ENCODE measurements around the gene PTPRS. TPM values are rescaled to one million over a fixed set of nuclear protein-coding genes. Genes with fewer than 3 reads are reported as not detected.

Gene PTPRS
- total RNA-seq, 1 donor = 123 TPM

GRCh38 chr19:5361407-5361806 lies 20.8 kb upstream of the PTPRS start:
- no peak for DNase-seq (ENCODE audit: low read depth)
- H3K4me3 ChIP-seq (ENCODE audit: low read depth, low read length) = no peak overlapping the region
- no peak for TF ChIP-seq CTCF (IDR thresholded peaks at IDR 0.05; ENCODE audit: insufficient read depth, low read depth, low read length)

GRCh38 chr19:5360003-5360780 lies 19.6 kb upstream of the PTPRS start:
- no peak overlapping the region for H3K4me3 ChIP-seq (ENCODE audit: low read depth, low read length)
- no peak for DNase-seq (ENCODE audit: low read depth)
- TF ChIP-seq CTCF (IDR thresholded peaks at IDR 0.05; ENCODE audit: insufficient read depth, low read depth, low read length) = no peak

- TF ChIP-seq CTCF (IDR thresholded peaks at IDR 0.05; ENCODE audit: insufficient read depth, low read depth, low read length) = no peak
- H3K4me3 ChIP-seq (ENCODE audit: low read depth, low read length) = no peak overlapping the region
- DNase-seq (ENCODE audit: low read depth) = no peak
Observed at GRCh38 chr19:5358173-5358800, 17.7 kb upstream of the PTPRS start.

- TF ChIP-seq CTCF (IDR thresholded peaks at IDR 0.05; ENCODE audit: insufficient read depth, low read depth, low read length) = no peak
- no peak for DNase-seq (ENCODE audit: low read depth)
- no peak overlapping the region for H3K4me3 ChIP-seq (ENCODE audit: low read depth, low read length)
Observed at GRCh38 chr19:5357584-5357983, 17.0 kb upstream of the PTPRS start.

- TF ChIP-seq CTCF (IDR thresholded peaks at IDR 0.05; ENCODE audit: insufficient read depth, low read depth, low read length) = no peak
- DNase-seq (ENCODE audit: low read depth) = no peak
- H3K4me3 ChIP-seq (ENCODE audit: low read depth, low read length) = no peak overlapping the region
Observed at GRCh38 chr19:5356918-5357317, 16.3 kb upstream of the PTPRS start.

GRCh38 chr19:5356428-5356827 lies 15.8 kb upstream of the PTPRS start:
- DNase-seq (ENCODE audit: low read depth) = no peak
- TF ChIP-seq CTCF (IDR thresholded peaks at IDR 0.05; ENCODE audit: insufficient read depth, low read depth, low read length) = no peak
- no peak overlapping the region for H3K4me3 ChIP-seq (ENCODE audit: low read depth, low read length)
